Stimulated activated CD8-positive, alpha-beta memory T cell treated with anti-CD3 and anti-CD28 coated beads, Interleukin-7, amount 100 ng/mL, for 4 hours (primary cell): Measurements from ENCODE around the gene ALOX12B.

Experiments used
- DNase-seq, 2 donors: peaks; one replicate each; pipeline ENCODE4 v3.0.0-alpha.2; 2020; ENCODE audit warnings: low read depth in 2 of 2

The ALOX12B gene

DNA sequence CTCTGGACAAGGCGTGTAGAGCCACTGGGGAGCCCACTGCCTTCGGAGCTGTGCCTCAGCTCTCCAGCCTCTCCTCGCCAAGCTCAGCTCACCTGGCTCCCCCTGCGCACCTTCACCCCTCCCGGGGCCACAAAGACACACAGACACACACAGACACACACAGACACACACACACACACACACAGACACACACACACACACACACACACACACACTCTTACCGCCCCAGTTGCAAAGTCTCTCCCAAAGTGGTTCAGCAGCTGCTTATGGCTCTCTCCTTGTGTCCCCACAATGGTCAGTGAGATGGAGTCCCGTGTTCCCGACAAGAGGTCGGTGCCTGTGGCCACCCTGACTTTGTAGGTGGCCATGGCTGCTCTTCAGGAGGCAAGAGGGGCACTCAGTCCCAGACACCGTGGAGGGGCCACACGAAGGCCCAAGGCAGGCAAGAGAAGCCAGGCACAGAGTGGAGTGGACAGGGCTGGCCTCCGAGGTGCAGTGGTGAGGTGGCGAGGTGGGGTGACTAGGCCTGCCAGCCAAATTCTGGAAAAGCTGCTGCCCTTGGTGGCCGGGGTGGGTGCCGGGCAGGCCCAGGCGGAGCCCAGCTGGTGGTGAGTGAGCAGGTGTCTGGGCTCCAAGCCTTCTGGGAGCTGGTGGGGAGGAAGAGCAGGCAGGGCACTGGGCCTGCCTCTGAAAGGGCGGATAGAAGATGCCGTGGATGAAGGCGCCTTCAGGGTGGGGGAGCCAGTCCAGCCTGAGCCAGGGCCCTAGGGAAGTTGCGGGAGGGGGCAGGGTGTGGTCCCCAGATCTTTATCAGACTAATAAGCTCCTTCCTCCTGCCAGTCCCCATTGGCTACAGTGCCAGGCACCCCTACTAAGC, at the start of gene ALOX12B:
Gene ALOX12B, minus strand, starts transcription at position 642 of the 877 bp plus-strand sequence. Its CDS starts 274 bp downstream, at position 368.
- no peak for DNase-seq

DNA sequence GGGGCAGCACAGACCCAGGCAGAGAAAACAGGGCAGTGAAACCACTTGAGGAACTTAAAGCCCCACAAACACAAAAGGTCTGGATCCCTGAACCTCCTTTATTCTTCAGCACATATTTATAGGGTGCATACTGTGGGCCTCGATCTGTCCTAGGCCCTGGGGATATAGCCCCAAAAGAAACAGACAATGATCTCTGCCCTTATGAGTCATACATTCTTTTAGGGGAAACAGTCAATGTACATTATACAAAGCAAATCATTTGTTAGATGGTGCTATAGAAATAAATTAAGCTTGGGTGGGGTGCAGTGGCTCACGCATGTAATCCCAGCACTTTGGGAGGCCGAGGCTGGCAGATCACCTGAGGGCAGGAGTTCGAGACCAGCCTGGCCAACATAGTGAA, 46.4 kb upstream of the ALOX12B start:
- DNase-seq: no peak

DNA sequence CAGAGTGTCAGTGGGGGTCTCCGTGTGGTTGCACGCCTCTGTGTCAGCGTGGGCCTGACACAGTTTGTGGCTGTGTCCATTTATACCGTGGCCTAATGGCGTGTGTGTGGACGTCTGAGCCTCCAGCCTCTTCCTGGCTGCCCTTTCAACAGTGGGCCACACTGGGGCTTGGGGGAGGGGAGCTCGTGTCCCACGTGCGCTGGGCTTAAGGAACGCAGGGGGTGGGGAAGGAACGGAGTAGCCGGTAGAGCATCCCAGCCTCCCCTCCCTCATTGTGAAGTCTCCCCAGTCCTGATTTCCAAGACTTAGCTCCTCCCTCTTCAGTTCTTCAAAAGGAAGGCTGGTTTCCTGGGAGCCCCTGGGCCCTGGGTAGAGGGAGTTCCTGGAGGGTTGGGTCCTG, 45.9 kb upstream of the ALOX12B start:
- DNase-seq: no peak

DNA sequence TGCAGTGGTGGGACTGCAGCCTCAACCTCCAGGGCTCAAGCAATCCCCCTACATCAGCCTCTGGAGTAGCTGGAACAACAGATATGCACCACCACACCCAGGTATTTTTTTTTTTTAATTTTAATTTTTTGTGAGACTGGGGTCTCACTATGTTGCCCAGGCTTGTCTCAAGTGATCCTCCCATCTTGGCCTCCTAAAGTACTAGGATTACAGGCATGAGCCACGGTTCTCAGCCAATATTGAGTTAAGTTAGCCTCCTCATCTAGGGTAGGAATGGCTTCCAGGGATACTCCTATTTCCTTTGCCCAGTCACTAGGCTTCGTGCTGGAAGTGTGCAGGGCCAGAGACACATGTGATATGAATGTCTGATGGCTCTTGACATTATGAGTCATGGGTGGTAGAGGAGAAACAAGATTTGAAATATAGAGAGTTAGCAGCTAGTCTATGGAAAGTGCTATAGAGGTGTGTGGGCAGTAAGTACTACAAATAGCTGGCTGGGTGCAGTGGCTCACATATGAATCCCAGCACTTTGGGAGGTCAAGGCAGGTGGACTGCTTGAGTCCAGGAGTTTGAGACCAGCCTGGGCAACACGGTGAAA, 44.4 kb upstream of the ALOX12B start:
- DNase-seq: no peak

DNA sequence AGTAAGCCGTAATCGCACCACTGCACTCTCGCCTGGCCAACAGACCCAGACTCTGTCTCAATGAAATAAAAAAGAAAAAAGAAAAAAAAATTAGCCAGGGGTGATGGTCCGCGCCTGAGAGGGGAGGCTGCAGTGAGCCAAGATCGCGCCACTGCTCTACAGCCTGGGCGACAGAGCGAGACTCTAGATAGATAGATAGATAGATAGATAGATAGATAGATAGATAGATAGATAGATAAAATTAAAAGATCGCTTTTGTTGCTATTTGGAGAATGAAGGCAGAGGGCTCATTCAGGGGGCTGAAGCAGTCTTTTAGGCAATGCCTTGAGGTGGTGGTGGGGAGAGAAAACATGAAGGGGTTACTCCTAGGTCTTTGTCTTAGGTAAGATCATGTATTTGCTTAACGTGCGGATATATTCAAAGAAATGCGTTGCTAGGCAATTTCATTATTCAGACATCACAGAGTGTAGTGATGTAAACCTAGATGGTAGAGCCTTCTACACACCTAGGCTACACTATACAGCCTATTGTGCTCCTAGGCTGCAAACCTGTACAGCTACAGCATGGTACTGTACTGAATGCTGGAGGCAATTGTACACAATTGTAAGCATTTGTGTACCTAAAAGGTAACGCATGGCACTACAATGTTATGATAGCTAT, 40.7 kb upstream of the ALOX12B start:
- no peak for DNase-seq

DNA sequence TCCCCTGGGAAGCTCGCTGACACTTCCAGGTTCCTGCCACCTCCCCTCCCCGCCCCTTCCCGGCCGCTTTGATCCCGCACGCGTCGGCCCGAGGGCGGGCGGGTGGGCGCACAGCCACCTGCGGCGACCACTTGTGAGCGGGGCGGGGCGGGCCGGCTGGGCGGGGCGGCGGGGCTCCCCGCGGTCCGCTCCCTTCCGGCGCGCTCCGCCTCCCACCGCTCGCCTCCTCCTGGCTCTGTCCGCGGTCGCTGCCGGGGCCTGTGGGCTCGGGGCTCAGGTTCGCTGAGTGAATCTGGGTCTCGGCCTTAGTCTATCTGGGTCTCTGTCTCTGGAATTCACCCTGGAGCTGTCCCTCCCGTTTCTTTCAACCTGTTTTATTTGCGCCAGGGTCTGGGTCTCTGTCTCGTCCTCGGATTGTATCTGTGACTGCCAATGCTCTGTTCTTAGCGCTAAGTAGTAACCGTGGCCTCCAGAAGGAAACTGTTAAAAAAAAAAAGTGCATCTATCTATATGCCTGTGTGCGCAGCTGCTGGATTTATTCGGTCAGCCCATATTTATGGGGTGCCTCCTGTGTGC, 39.1 kb upstream of the ALOX12B start:
- no peak for DNase-seq

DNA sequence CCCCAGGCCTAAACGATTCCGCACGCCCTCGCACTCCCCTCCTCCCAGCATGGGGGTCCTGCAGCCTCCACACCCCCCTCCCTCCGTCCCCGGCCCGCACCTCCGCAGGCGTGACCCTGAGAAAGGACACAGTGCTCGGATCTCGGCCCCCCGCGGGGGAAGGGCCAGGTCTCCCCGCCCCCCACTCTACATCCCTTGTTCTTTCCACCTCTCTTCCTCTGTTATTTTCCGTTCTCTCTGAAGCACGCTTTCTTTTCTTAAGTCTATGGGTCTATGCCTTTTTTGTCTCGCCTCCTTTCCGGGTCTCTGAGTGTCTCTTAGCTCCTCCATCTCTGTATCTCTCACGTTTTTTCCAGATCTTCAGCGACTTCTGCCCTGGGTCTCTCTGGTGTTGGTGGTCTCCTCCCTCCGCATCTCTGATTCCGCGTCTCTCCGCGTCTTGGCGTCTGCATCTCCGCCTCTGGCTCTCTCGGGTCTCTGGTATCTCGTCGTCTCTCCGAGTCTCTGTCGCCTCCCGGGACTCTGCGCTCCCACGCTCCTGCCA, 38.5 kb upstream of the ALOX12B start:
- DNase-seq: no peak

DNA sequence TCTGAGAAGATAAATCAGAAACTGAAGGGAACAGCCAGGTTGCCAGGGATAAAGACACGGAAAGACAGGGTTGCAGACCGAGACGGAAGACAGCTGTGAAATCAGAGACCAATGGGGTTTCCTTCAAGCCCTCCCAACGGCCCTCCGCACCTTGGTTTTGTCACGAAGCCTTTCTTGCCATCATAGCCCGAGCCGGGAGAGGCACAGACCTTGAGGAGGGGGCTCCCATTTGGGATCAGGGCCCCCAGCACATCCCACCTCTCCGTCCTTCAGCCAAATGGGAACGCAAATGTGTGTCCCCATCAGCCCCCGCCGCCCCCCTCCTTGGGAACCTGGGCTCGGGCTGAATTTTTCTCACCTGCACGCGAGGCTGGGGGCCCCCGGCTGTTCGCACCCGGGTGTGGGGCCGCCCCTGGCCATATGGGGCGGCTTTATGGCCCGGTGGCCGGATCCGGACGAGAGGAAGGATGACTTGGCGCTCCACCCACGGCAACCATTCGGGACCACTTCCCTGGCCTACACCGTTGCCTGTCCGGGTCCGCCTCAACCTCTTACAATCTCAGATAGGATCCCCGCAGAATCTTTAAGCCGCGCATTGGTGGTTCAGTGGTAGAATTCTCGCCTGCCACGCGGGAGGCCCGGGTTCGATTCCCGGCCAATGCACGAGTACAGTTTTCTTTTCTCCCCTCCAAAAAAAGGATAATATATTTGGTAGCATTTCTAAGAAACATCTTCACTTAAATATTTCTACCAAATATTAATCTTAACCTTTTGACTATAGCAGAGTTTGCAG, 37.8 kb upstream of the ALOX12B start:
- peak; percentile 72 to 84 for DNase-seq

DNA sequence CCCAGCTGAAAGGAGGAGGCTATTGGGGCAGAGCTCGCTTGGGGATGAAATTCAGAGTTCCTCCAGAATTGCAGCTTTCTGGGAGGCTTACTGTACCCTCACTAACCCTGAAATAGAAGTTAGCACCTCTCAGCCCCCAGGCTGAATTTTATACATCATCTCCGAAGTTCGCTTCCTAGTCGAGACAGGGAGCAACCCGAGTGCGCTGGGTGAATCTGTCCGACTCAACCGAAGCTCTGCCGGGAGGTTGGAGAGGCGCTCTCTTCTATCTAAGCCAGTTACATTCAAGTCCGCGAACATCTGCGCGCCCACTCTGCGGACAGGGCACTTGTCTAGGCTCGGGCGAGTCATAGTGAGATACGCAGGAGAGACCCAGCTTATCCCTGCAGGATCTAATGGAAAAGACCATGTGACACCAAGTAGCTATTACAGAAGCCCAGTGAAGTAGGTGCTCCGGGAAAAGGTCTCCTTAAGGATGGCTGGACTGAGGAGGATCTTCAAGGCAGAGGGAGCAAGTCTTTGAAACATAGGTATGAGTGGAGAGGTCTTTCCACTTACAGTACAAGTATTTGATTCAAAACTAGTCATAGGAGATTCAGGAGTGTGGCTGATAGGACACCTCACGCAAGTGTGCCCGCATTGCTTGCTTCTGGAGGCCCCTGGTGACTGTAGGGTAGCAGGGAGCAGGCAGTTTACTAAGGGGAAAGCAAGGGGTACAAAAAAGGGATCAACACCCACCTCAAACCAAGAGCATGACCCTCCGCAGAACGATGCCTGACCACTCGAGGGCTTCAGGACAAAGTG, 37.0 kb upstream of the ALOX12B start:
- no peak for DNase-seq

DNA sequence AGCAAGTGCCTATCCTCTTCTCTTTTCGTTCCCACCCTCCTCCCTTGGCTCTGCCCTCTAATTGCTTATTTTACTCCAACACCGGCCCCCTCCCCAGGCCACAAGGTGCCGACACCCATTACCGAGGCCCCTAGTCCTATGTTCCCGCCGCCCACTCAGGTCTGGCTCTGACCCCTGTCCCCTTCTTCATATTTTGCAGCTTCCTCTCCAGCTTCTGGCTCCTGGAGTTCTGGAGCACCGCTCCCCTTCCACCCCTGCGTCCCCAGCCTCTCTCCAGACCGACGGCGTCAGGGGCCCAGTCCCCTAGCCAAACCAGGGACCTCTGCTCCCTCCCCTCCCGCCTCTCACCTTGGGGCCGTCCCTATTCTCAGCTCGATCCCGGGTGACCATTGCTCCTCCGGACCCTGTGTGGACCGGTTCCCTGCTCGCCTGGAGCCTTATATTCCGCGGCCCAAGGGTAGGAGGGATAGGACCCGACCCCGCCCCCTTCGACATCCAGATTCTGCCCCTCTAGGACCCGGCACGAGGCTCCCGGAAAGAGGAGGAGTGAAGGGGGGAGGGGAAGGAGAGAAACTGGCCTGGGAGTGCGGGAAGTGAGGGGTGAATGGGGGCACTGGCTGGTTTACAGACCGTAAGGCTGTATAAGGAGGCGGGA, 36.3 kb upstream of the ALOX12B start, which contains the start of gene HES7:
Gene HES7, minus strand, starts transcription at position 412 of the 655 bp plus-strand sequence. Its CDS starts 22 bp downstream, at position 390.
- DNase-seq: no peak

DNA sequence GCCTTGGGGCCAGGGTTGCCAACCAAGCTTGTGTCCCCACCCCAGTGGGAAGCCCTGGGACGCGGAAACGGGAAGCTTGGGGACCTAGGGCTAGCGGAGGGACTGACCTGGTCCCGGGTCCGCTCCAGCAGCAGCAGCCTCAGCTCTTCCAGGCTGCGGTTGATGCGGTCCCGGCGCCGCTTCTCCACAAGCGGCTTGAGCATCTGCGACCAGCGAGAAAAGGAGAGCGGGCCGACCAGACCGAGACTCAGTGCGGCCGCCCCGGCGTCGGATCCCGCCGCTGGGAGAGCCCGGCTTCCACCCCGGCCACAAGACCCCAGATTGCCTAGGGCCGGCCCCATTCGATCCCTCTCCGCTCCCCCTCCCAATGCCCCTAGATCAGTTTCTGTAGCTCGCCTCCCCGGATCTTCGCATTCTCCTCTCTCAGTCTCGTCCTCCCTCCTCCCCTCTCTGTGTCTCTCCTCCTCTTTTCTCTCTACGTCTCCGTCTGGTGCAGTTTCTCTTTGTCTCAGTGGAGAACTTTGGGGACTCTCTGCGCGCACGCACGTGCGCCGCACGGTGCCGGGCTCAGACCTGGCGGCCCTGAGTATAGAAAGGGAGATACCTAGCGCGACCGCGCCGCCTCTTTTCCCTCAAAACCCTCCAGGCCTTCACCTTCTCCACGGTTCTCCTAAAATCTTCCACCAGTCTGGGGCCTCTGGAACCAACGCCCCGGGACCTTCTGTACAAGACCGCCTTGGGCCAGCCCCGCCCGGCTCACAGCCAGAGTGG, 35.6 kb upstream of the ALOX12B start:
- no peak for DNase-seq

DNA sequence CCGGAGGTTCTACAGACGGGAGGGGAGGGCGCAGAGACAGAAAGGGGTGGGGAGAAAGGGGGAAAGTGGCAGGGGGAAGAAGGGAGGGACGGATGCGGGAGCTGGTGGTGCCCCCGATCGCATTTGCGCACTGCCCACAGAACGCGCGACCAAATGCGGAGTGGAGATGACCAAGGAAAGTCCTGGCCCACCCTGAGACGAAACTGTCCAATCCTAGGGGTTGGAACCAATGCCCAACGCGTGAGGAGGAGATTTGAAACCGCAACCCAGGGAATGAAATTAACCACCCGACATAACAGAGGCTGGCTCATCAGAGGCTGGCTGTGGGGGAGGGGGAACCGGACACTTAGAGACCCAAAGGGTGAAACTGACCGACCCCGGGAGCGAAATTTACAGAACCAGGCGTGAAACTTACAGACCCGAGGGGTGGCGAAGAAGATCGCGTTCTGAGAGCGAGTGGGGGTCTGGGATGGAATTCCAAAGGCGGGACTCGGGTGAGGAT, 35.0 kb upstream of the ALOX12B start:
- no peak for DNase-seq

DNA sequence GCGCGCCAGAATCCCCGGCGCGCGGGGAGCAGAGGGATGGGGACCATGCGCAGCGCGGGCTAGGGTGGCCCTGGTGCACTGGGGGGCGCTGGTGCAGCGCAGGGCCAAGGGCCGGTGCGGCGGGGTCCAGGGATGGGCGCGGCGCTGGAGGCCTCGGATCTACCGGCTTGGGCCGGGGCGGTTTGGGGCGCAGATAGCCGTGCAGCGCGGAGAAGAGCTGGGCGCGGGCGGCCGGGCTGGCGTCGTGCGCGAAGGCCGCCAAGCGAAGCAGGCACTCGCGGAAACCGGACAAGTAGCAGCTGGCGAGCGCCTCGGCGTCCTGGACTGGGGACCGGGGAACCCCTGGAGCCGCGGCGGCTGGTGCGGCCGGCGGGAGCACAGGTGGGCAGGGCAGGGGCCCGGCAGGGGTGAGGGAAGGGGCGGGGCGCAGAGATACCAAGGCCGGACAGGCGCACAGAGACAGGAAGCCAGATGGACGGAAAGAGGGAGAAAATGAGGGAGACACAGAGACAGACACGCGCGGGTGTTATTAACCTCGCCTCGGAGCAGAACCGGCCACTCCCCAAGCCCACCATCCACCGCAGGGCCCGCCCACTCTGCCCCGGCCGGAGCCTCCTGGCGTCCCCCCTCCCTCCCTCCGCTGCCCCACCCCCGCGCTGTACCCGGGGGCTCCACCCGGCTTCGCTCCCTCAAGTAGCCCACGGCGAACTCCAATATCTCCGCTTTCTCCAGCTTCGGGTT, 34.3 kb upstream of the ALOX12B start:
- DNase-seq: no peak

DNA sequence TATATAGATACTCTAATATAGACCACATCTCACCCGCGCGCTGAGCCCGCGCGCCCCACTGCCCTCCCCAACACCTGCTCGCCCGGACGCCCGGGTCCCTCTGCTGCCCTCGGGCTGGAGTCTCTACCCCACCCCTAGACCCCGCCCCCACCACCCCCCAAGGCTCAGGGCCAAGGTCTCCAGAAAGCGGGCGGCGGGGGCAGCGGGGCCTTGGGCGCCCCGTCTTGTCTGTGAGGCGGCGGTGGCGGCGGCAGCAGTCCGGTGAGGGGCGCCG, 33.8 kb upstream of the ALOX12B start:
- DNase-seq: no peak

DNA sequence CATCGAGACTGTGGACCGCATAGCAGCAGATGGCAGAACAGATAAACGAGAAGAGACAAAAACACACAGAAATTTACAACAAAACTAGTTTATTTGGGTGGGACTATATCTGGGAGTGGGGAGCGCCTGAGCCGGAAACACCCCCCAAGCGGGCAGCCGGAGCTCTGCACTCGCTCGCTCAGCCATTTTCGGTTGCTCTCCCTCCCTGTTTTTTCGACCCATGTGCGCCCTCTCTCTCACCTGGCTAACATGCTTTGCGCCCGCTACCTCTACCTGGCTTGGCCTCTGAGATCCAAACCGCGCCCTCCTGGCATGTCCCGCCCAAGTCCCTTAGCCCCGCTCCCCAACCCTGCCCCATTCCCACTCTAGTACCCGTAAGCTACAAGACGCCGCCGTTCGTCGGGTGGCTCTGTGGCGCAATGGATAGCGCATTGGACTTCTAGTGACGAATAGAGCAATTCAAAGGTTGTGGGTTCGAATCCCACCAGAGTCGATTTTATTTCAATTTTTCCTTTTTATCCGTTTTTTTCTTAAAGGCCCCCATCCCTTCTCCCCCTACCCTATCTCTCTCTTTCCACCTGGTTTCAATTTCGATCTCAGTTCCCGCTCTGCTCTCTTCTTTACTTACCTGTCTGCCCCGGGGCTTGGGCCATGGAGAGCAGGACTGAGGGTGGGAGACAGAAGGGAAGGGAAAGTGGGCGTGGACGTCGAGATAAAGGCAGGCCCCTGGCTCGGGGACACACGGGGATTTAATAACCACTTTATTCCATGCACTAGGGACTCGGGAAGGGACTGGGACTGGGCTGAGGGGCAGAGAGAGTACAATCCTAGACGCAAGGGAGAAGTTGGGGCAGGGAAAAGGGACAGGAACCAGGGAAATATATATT, 33.2 kb upstream of the ALOX12B start:
- DNase-seq: peak in 1 of 2 donors; percentile 43

DNA sequence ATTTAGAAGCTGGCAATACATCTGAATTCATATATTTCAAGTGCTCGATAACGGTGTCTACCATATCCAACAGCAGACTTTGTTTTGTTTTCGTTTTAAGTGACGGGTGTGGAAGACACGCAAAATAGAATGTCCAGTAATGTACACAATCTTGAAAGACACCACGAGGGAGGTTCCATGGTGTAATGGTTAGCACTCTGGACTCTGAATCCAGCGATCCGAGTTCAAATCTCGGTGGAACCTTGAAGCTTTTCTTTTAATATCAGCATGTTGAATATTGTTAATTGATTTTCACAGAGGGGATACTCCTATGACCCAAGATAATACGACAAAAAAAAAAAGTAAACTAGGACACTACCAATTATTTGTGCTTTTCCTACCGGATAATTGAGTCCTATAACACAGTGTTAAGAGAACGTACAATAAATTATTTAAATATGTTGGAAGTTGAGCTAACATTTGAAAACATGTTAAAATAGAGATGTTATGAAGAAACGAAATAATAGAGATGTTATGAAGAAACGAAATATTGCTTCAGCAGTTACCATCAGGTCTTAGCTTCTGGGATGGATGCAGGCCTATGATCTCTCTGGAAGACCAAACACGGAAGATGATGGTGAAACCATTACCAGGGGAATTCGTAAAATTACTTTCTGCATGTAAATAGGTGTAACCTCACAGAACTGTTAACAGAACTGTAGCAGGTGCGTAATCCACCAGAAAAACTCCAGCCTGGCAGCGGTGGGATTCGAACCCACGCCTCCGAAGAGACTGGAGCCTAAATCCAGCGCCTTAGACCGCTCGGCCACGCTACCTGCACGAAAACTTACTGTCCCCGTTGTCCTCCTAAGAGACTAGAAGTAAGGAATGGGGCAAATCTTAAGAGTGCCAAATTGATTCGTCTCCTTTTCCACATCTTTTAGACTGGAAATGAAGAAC, 32.3 kb upstream of the ALOX12B start:
- peak; percentile 65 to 80 for DNase-seq
